Measurements from ENCODE around the gene ITGAE.

ITGAE gene

GRCh38 chr17:3668279-3669084, 132.5 kb downstream of the ITGAE start, which contains the start of the genes EMC6 and TAX1BP3:
Gene EMC6, plus strand, starts transcription at chr17:3668812. Its CDS starts 335 bp downstream, at chr17:3669147.
Gene TAX1BP3, minus strand, starts transcription at chr17:3668578. Its CDS starts 52 bp downstream, at chr17:3668526.
- ChIA-PET CTCF (interaction anchor here (0.9 to 1.4 kb wide), 3 partner anchors 10 to 65 kb away, joined by 3 to 4 read pairs (median 4); no protein-coding TSS in a partner anchor), POLR2A (interaction anchor here (0.7 to 4.4 kb wide), 16 partner anchors 9 to 475 kb away, joined by 3 to 75 read pairs (median 4); partner anchors contain the start of genes CTNS, CYB5D2, HASPIN and SHPK)
- Histone ChIP-seq H3K4me3 (ENCODE audit: low read depth, low read length) (peak within 1 kb of the TSS; percentile 90), H3K27ac (ENCODE audit: extremely low read depth, low read depth, low read length) (peak within 1 kb of the TSS; percentile 93), H3K4me1 (ENCODE audit: control insufficient read depth, insufficient read depth, low read length) (peaks cover 8% of the 10 kb centered on the region; the same call in 1 of the 2 replicates), H3K36me3 (ENCODE audit: control insufficient read depth in 2 of 2, insufficient read depth in 1 of 2, low read length in 2 of 2) (peaks cover 7 to 30% of the 10 kb centered on the region in 2 experiments; a peak in 2 of 3 replicates), H3K9me3 (ENCODE audit: control insufficient read depth, insufficient read depth, low read depth, low read length) (no peaks in the 10 kb centered on the region)
- peak; percentile 72; the same call in 1 of the 2 replicates for TF ChIP-seq YY2 (tag by site-specific recombination; IDR thresholded peaks at IDR 0.05)
- TF ChIP-seq GLI4 (tag by site-specific recombination; IDR thresholded peaks at IDR 0.05) = no peak
- TF ChIP-seq ZFP69B (tag by site-specific recombination; IDR thresholded peaks at IDR 0.05) = 0 out of 2 replicates have a peak, but pooled peaks have one; percentile 52
- 0 out of 2 replicates have a peak, but pooled peaks have one; percentile 9 for TF ChIP-seq ZNF580 (tag by site-specific recombination; IDR thresholded peaks at IDR 0.05)
- 0 out of 2 replicates have a peak, but pooled peaks have one; percentile 11 for TF ChIP-seq ZSCAN18 (tag by site-specific recombination; IDR thresholded peaks at IDR 0.05)
- TF ChIP-seq ZNF398 (tag by site-specific recombination; IDR thresholded peaks at IDR 0.05) = no peak
- TF ChIP-seq ZNF670 (tag by site-specific recombination; IDR thresholded peaks at IDR 0.05; ENCODE audit: low read depth) = no peak
- peak; percentile 28 for TF ChIP-seq ZXDB (tag by site-specific recombination; IDR thresholded peaks at IDR 0.05)
- peak; percentile 85 for TF ChIP-seq ZNF600 (tag by site-specific recombination; IDR thresholded peaks at IDR 0.05)
- TF ChIP-seq ZNF660 (tag by site-specific recombination; IDR thresholded peaks at IDR 0.05) = peak; percentile 37; the same call in 1 of the 2 replicates
- TF ChIP-seq ZFP37 (tag by site-specific recombination; IDR thresholded peaks at IDR 0.05) = peak; percentile 15; the same call in 1 of the 2 replicates
- TF ChIP-seq ZNF280C (tag by site-specific recombination; IDR thresholded peaks at IDR 0.05) = no peak
- TF ChIP-seq ZBTB17 (tag by site-specific recombination; IDR thresholded peaks at IDR 0.05) = peak; percentile 84
- TF ChIP-seq ZBTB20 (tag by site-specific recombination; IDR thresholded peaks at IDR 0.05) = peak; percentile 64; the same call in 1 of the 2 replicates
- TF ChIP-seq GLIS2 (tag by site-specific recombination; IDR thresholded peaks at IDR 0.05) = peak; percentile 89
- TF ChIP-seq ZNF2 (tag by site-specific recombination; IDR thresholded peaks at IDR 0.05) = 0 out of 2 replicates have a peak, but pooled peaks have one; percentile 73
- no peak for TF ChIP-seq HIC1 (tag by site-specific recombination; IDR thresholded peaks at IDR 0.05)
- no peak for TF ChIP-seq ZNF362 (tag by site-specific recombination; IDR thresholded peaks at IDR 0.05)
- TF ChIP-seq SP7 (tag by site-specific recombination; IDR thresholded peaks at IDR 0.05) = peak; percentile 27; the same call in 1 of the 2 replicates
- TF ChIP-seq ZSCAN23 (tag by site-specific recombination; IDR thresholded peaks at IDR 0.05) = peak; percentile 38; the same call in 1 of the 2 replicates
- TF ChIP-seq ZNF629 (tag by site-specific recombination; IDR thresholded peaks at IDR 0.05) = peak; percentile 18; the same call in 1 of the 2 replicates
- TF ChIP-seq ZNF513 (tag by site-specific recombination; IDR thresholded peaks at IDR 0.05) = no peak
- peak; percentile 93 for TF ChIP-seq YY1 (tag by site-specific recombination; IDR thresholded peaks at IDR 0.05)

Measured in HEK293 (cell line).